PC-9 (cell line): ENCODE results near the gene GUCY2D.

Experiments used
- CTCF ChIP-seq: fragments of 200-600 bp; sonication (generic); conservative IDR thresholded peaks from 2 replicates; pipeline ENCODE4 v1.6.1; 2017; ENCODE audit warnings: mixed run types, antibody characterized with exemption, mild to moderate bottlenecking, moderate library complexity
- EZH2 ChIP-seq: fragments of 200-600 bp; sonication (generic); IDR thresholded peaks from 2 replicates; pipeline ENCODE4 v1.8.0; 2017; ENCODE audit warnings: antibody characterized with exemption, low read depth

GRCh38 chr17:8032442-8032841, 30.0 kb downstream of the GUCY2D start:
- TF ChIP-seq CTCF (no peak), EZH2 (no peak)
